Adrenal gland (tissue), 5 donors: ENCODE data around the gene C2CD4B.

Experiments
- CTCF ChIP-seq, 6 experiments: fragments of 450-650 bp in 4 of 6; fragments of 200-600 bp in 2 of 6; sonication (generic) in 1 of 6; IDR thresholded peaks; 1 replicate in 5 of 6; 2 replicates in 1 of 6; pipeline versions ENCODE4 v1.5.1 to v1.8.0; 2016 to 2021; ENCODE audit warnings: antibody characterized with exemption in 6 of 6, mild to moderate bottlenecking in 2 of 6, moderate library complexity in 1 of 6
- POLR2A ChIP-seq, 2 donors: fragments of 450-650 bp; IDR thresholded peaks; one replicate each; pipeline ENCODE4 v1.6.1; 2017; ENCODE audit warnings: antibody characterized with exemption in 2 of 2, mild to moderate bottlenecking in 2 of 2, moderate library complexity in 1 of 2
- donor health status: DM: no; HTN: no; CAD: no.

- TF ChIP-seq POLR2A (IDR thresholded peaks at IDR 0.05) (no peak), CTCF (IDR thresholded peaks at IDR 0.05) (no peak)
Measured at GRCh38 chr15:62142736-62143135, 22.3 kb downstream of the C2CD4B start.
